GM10266 (cell line): Measurements from ENCODE around the gene CYB561D1.

ENCODE experiments used
- DNase-seq: peaks from one replicate; pipeline ENCODE4 v3.0.0; 2012; ENCODE audit errors: extremely low spot score
- TF ChIP-seq, protein P1 (sequence below): IDR thresholded peaks from 2 replicates; pipeline ENCODE4 v1.5.1; 2012; ENCODE audit warnings: mild to moderate bottlenecking, low read depth; ENCODE audit not compliant: control insufficient read depth, insufficient read depth; ENCODE audit errors: missing control alignments

Gene CYB561D1

DNA sequence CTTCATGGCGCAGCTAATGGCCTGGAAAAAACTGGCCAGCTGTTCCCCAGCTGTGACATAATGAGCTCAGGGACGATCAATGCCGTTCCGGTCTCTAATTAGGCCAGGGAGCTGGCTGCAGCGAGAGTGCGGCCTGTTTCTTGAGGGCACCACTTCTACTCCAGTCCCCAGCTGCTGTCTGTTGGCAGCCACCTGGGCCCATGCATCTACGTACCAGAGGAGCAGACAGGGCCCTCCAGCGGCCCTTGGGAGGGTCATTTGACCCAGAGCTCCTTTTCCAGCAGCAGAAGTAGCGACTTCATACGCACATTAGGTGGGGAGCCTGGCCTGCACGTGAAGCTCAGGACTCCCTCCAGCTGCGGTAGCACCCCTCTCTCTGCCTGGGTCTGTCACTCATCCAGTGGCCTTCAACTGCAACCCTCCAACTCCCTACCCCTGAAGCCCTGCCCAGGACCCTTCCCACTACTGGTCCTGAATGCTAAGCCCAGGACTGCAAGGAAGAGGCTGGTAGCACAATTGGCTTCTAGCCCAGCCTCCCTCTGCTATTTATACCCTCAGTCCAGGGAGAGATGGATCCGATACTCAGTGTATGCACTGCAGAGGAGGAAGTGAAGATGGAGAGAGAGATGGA, 36.7 kb downstream of the CYB561D1 start:
- TF ChIP-seq, protein P1, sequence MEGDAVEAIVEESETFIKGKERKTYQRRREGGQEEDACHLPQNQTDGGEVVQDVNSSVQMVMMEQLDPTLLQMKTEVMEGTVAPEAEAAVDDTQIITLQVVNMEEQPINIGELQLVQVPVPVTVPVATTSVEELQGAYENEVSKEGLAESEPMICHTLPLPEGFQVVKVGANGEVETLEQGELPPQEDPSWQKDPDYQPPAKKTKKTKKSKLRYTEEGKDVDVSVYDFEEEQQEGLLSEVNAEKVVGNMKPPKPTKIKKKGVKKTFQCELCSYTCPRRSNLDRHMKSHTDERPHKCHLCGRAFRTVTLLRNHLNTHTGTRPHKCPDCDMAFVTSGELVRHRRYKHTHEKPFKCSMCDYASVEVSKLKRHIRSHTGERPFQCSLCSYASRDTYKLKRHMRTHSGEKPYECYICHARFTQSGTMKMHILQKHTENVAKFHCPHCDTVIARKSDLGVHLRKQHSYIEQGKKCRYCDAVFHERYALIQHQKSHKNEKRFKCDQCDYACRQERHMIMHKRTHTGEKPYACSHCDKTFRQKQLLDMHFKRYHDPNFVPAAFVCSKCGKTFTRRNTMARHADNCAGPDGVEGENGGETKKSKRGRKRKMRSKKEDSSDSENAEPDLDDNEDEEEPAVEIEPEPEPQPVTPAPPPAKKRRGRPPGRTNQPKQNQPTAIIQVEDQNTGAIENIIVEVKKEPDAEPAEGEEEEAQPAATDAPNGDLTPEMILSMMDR, result no peak
- no peak for DNase-seq

DNA sequence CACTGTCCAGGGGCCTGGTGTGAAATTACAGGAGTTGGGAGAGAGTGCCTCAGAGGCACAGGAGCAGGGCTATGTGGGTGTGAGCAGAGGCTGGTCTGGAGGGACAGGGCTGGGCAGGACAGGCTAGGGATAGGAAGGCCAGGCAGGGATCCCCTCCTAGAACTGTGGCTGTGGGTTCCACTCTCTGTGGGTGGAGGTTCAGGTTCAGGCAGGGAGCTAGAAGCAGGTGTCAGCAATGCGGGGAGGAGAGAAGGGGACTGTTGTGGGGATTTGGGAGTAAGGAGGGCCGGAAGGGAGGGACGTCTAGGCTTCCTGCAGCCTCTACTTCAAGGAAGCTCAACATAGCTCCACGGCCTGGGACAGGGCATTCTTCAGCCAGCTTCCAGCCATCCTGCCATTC, 37.5 kb downstream of the CYB561D1 start:
- DNase-seq, result no peak
- TF ChIP-seq, protein P1, result no peak

- TF ChIP-seq, protein P1, result no peak
- DNase-seq, result no peak
Measured at GRCh38 chr1:109531826-109532364, 38.0 kb downstream of the CYB561D1 start.

GRCh38 chr1:109532365-109533136, 38.7 kb downstream of the CYB561D1 start:
- TF ChIP-seq, protein P1, result peak; percentile 99
- DNase-seq, result peak; percentile 82

- DNase-seq, result no peak
- TF ChIP-seq, protein P1, result no peak
Measured at GRCh38 chr1:109534307-109534858, 40.5 kb downstream of the CYB561D1 start.

- TF ChIP-seq, protein P1, result no peak
- DNase-seq, result no peak
Measured at GRCh38 chr1:109535481-109535880, 41.6 kb downstream of the CYB561D1 start.
